Stimulated activated CD8-positive, alpha-beta memory T cell treated with anti-CD3 and anti-CD28 coated beads, Interleukin-2, amount 100 ng/mL, for 1 hour (primary cell): ENCODE measurements around the gene TMEM74B.
"Not testable (repeated sequence)": the region's sequence is repeated elsewhere in the genome, so short reads cannot be mapped to it uniquely, and the experiment has no call there.

Experiments
- DNase-seq, 2 donors: peaks; one replicate each; pipeline ENCODE4 v3.0.0-alpha.2; 2020; ENCODE audit warnings: low read depth in 2 of 2

The TMEM74B gene

GRCh38 chr20:1184638-1185315 is at the start of gene TMEM74B:
Gene TMEM74B (minus strand): TSS chr20:1184981. CDS start chr20:1183801, 1,180 bp downstream.
- no peak for DNase-seq

DNA sequence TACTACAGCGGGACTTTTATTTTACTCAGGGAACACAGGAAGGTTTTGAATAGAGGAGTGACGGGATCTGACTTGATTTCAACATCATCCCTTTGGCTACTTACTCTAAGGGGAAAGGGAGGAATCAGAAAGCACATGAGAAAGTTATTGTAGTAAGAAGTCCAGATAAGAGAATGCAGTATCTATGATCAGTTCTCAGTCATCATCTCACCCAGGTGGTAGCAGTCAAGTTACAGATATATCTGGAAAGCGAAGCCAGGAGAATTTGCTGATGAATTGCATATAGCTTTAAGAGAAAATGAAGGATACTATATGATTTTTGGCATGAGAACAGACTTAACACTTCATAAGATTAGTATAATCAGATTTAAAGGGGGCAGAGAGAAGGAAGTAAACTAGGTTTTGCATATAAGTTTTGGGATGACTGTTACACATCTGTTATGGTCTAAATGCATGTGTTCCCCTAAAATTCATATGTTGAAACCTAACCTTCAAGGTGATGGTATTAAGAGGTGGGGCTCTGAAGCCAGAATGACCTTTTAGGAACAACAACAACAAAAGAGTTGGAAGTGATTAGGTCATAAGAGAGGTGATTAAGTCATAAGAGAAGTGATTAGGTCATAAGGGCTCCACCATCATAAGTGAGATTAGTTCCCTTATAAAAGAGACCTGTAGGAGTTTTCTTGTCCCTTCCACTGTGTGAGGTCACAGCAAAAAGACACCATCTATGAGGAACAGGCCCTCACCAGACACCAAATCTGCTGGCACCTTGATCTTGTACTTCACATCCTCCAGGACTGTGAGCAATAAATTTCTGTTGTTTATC is 47.7 kb upstream of the TMEM74B start:
- DNase-seq: no peak

GRCh38 chr20:1229541-1229940 is 44.8 kb upstream of the TMEM74B start:
- no peak for DNase-seq

- DNase-seq: peak; percentile 57 to 76
Measured at GRCh38 chr20:1225783-1226654, 41.2 kb upstream of the TMEM74B start, which contains the start of gene RAD21L1. Gene RAD21L1 (plus strand): TSS chr20:1226044. CDS start chr20:1228454, 2,410 bp downstream.

- no peak for DNase-seq
Measured at GRCh38 chr20:1225263-1225782, 40.5 kb upstream of the TMEM74B start.

DNA sequence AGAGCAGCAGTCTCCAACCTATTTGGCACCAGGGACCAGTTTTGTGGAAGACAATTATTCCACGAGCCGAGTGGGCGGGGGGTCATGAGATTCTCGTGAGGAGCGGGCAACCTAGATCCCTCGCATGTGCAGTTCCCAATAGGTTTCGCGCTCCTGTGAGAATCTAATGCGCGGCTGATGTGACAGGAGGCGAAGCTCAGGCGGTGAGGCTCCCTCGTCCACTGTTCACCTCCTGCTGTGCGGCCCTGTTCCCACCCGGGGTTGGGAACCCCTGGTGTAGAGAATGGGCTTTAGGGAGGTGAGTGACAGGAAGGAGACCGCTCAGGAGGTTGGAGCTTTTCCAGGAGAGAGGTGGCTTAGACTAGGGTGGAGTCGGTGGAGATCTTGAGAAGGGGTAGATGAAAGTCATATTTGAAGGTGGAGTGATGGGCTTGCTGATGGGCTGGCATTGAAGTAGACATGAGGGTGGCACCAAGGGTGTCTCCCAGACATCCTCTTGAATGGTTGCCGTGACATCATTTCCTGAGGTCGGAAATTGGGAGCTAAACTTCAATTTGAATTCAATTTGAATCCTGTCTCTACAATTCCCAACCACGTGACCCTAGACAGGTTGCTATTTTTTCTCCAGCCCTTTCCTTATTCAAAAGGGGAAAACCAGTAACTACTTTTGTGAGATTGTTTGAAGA is 39.6 kb upstream of the TMEM74B start:
- no peak for DNase-seq

GRCh38 chr20:1222750-1223149 is 38.0 kb upstream of the TMEM74B start:
- DNase-seq: not testable (repeated sequence)

DNA sequence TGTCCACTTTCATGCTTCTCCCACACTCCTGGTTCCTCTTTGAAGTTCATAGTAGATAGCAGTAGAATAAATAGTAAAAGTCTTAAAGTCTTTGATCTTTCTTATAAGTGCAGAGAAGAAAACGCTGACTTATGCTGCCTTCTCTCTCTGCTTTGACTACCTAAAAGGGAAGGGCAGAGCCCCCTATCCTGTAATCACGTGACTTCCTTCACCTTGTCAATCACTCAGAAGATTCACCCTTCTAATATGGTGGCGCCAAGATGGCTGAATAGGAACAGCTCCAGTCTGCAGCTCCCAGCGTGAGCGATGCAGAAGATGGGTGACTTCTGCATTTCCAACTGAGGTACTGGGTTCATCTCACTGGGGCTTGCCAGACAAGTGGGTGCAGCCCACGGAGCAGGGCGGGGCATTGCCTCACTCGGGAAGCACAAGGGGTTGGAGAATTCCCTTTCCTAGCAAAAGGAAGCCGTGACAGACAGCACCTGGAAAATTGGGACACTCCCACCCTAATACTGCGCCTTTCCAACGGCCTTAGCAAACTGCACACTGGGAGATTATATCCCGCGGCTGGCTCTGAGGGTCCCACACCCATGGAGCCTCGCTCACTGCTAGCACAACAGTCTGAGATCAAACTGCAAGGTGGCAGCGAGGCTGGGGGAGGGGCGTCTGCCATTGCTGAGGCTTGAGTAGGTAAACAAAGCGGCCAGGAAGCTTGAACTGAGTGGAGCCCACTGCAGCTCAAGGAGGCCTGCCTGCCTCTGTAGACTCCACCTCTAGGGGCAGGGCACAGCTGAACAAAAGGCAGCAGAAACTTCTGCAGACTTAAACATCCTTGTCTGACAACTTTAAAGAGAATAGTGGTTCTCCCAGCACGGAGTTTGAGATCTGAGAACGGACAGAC is 32.0 kb upstream of the TMEM74B start:
- DNase-seq: not testable (repeated sequence)

DNA sequence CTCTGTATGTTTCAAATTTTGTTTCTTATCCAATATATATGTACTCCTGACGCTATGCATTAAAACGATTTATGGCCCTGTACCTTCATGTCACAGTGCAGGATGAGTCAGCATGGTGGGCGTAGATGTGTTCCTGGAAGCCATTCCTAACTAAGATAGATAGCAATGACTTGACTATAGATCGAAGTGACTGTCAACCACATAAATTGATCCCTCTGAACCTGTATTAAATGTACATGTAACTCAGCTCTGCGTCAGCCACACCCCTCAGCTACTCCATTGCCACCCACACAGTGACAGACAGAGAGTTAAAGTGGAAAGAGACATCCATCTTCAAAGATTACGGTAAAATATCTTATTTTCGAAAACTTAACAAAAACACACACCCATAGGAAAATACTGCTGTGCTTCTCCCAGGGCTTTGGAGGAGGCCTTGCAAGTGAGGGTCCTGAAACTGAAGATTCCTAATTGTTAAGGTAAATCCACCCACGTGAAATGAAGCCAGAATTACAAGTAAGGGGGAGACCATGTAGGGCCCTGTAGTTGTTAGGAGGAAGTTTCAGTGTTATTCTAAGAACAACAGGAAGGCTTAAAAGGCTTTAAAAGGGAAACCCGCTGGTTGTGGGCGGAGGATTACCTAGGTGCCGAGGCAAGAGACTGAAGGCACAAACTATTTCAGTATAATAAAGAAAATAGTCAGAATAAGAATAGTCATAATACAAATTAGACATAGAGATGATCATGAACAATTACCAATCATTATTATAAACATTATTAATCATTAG is 30.8 kb upstream of the TMEM74B start:
- no peak for DNase-seq

GRCh38 chr20:1214838-1215261 is 30.1 kb upstream of the TMEM74B start:
- no peak for DNase-seq

- peak; percentile 29 to 44 for DNase-seq
Measured at GRCh38 chr20:1212607-1213396, 28.0 kb upstream of the TMEM74B start.

DNA sequence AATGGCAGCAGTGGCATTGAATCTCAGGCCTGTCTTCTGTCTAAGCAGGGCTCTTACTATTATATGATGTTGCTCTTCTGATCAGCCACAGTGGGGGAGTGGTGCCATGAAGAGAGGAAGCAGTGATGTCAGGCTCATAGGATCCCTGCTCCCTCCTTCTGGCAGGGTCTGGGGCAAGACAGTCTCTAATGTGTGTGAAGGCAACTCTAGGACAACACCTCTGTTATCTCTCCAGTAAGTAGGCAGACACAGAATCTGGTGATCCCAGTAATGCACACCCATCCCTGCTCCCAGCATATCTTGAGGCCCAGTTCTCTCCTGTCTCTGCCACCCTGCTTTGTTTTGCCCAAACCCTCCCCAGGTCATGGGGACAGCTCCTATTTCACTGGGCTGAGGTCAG is 27.2 kb upstream of the TMEM74B start:
- DNase-seq: no peak

GRCh38 chr20:1210501-1210900 is 25.7 kb upstream of the TMEM74B start:
- DNase-seq: no peak

DNA sequence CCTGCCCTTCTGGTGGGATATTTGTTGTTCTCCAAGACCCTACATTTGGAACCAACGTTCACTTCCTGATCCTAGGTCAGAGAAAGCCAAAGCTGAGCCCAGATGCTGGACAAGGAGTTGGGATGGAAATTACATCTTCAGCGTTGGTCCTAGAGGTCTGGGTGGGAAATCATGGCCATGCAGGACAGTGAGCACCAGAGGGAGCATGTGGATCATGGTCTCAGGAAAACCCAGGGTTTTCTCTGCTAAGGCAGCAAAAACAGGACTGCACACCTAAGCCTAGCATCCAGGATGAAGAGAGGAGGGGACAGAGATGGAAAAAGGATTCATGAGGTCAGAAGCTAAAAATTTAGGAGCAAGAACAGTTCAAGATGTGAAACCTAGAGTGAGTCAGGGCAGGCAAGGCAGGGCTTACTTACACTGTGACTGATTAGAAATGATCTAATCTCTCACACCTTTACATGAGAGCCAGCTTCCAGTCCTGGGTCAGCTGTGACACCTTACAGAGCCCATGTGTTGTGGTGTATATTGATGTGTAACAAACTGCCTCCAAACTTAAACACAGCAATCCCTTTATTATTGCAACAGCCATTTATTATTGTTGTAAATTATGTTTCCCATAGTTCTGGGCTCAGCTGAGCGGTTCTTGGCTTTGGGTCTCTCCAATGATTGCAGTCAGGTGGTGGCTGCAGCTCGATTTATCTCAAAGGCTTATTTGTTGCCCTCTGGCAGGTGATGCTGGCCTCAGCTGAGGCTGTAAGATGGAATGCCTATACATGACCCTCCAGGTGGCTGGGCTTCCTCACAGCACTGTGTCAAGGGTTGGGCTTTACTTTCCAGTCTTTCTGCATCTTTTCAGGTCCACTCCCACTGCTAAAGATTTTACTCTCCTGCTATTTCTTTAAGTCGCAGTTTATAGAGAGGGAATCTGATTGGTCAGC is 24.9 kb upstream of the TMEM74B start:
- no peak for DNase-seq

GRCh38 chr20:1207293-1207878 is 22.6 kb upstream of the TMEM74B start:
- DNase-seq: no peak

DNA sequence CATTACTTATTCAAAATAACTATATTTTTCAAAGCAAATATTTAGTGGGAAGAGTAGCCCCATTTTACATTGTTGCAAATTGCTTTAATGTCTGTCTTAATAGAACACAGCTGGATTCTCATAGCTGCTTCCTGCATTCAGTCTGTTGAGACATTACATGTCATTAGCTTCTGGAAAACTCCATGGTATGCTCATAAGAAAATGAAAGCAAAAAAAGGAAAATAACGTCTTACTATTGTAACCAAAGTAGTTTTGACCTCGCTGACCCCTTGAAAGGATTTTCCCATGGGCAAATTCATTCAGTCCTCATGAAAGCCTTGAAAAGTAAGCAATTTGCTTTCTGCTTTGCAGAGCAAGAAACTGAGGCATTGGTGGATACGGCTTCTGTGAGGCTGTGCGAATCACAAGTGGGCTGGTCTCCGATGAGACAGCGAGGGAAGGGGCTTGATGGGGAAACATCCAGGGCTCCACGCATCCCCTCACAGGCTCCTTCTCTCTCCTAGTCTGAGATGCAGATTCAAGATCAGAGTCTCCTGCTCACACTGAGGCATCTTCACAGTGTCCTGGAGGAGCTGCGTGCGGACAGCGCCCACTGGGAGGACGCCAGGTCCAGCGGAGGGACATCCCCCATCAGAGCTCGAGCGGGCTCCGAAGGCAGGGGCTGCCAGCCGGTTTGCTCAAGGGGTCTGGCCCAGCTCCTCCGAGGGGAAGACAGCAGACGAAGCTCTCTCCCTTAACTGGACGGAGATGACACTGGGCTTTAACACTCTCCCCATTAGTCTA is 21.8 kb upstream of the TMEM74B start:
- DNase-seq: no peak
